ENCODE measurements around the gene MBLAC1.

Gene MBLAC1, protein sequence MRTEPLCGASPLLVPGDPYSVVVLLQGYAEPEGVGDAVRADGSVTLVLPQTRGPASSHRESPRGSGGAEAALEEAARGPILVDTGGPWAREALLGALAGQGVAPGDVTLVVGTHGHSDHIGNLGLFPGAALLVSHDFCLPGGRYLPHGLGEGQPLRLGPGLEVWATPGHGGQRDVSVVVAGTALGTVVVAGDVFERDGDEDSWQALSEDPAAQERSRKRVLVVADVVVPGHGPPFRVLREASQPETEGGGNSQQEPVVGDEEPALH

DNA sequence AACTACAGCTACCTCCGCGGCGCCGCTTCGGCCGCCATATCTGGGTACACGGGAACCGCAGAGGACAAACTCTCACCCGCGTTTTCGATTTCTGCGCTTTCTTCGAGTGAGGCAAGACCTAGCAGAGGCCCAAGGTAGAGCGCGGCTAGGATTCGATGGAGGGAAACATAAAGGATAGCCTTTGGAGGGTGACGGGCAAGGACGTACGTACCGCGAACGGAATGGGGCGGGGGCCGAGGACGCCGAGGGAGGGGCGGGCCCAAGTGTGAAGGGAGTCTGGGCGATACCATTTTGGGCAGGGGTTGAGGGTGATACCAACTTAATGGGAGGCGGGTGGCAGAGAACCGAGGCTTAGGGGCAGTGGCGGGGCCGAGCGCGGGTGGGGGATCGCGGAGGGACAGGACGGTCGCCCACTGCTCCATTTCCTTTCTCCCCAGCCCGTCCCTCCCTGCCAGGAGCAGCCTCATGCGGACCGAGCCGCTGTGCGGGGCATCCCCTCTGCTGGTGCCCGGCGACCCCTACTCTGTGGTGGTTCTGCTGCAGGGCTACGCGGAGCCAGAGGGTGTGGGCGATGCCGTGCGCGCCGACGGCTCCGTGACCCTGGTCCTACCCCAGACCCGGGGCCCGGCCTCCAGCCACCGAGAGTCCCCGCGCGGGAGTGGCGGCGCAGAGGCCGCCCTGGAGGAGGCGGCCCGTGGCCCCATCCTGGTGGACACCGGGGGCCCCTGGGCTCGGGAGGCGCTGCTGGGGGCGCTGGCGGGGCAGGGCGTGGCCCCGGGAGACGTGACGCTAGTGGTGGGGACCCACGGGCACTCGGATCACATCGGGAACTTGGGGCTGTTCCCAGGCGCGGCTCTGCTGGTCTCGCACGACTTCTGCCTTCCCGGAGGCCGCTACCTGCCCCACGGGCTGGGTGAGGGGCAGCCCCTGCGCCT lies at the start of gene MBLAC1:
Gene MBLAC1, plus strand, starts transcription at position 37 of the 935 bp plus-strand sequence. Its CDS starts 429 bp downstream, at position 466.
- DNase-seq, result peak; percentile 86 to 96

DNA sequence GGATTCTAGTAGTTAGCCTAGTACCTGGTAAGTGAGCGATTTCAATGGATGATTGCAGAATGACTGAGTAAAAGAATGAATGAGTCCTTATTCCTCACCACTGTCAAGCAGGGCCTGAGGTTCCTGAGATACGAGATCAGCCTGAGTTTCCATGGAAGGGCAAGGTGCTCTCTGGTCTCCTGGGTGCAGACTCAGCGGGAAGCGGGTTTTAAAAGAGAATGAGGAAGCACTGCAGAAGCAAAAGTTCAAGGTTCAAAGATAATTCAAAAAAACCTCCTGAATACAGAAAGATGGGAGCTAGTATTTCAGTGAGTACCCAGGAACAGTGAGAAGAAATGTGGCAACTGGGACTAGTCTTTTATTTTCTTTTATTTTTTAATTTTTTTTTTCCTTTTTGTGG lies 49.6 kb upstream of the MBLAC1 start:
- no peak for DNase-seq

DNA sequence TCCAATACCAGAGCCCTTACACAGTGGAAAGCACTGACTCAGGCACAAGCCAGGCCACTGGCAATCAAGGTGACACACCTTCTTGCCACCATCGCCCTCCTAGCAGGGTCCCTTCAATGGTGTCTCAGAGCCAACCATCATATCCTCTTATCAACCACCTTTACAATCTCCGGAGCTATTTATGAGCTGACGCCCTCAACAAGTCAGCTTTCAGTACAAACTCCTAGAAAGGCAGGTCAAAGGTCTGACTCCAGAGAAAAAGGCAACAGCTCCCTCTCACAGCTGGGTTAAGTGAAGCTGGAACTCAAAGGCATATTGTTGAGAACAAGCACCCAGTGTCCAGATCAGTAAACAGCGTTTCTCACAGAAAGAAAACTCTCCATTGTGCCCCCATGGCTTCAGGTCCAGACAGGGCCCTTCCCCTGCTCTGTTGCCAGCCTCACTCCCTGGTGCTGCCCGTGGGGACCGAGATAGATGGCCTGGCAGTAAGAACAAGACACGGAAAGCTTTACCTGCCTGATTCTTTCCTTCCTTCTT lies 47.7 kb upstream of the MBLAC1 start:
- peak; percentile 63 to 84 for DNase-seq

DNA sequence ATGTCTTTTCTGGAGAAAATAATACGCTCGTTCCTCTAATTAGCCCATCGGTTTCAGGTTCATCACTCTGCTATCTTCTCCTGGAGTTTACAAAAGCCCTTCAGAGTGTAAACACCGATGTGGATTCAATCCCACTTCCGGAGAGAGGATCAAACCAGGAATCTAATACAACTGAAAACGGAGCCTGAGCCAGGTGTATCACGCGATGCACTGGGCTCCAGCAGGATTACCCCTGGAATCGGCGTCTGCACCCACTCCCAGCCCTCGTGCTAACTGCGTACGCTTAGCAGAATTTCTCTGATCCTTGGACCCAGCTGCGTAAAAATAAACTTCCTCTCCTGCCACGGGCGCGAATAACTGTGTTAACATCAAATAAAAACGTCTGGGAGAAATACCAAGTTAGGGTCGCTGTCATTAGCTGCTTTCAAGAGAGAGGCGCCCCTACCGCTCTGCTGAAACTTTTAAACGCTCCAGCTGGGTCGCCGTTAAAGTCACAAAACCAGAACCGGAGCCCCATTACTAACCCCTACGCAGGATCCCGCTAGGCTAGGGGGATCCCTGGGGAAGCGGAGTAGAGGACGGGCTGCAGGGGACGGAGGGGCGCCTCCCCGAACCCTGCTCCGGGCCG lies 45.7 kb upstream of the MBLAC1 start:
- no peak for DNase-seq

DNA sequence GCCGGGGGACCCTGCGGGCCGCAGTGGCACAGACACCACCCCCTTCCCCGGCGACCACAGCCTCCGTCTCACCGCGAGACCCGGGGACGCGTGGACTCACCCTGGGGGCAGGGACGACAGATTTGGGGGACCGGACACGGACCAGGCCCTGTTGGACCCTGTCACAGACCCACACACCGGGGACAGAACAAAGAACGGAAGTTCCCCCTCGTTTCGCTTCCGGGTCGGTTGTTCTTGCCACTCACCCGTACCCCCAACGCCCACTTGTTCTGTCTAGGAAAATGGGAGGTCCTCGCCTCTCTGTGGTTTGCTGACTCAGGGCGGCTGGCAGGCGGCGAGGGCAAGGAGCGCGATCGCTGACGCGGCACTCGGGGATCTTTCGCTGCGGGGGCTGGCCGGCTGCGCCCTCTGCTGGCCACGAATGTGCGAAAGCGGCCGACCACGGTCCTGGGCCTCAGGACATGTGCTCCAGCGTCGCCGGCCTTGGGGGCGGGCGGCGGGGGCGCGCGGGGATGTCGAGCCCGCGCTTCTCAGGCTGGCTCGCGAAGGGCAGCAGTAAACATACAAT lies 45.1 kb upstream of the MBLAC1 start, which contains the start of gene ZNF3:
Gene ZNF3, minus strand, starts transcription at position 189 of the 568 bp plus-strand sequence. CDS start 4,366 bp downstream, outside the sequence.
- DNase-seq, result peak; percentile 99

DNA sequence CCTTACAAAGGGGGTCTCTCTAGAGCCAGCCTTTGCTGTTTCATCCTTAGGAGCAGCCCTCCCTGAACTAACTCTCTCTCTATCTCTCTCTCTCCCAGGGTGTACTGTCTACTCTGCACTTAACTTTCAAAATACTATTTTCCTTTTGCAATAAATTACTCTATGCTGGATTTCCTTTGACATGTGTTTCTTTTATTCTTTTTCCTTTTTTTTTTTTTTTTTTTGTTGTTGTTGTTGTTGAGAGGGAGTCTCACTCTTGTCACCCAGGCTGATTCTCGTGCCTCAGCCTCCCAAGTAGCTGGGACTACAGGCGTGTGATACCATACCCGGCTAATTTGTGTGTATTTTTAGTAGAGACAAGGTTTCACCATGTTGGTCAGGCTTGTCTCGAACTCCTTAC lies 43.8 kb upstream of the MBLAC1 start:
- no peak for DNase-seq

DNA sequence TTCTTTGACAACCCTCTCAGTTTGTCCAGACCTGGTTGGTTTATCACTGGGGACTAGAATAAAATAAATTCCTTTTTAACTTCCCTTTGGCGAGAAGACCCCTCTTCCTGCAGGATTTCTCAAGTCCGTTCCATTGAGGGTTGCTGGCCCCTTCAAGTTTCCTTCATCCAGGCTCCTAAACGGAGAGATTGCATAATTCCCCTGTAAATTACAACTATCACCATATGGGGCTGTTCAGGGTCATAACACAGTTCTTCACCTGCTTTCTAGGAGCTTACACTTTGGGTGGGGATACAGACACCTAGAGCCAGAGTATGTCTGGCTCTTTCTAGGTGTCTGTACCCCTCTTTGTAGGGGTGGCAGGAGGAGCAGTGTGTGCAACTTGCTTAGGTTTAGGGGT lies 41.3 kb upstream of the MBLAC1 start:
- no peak for DNase-seq

DNA sequence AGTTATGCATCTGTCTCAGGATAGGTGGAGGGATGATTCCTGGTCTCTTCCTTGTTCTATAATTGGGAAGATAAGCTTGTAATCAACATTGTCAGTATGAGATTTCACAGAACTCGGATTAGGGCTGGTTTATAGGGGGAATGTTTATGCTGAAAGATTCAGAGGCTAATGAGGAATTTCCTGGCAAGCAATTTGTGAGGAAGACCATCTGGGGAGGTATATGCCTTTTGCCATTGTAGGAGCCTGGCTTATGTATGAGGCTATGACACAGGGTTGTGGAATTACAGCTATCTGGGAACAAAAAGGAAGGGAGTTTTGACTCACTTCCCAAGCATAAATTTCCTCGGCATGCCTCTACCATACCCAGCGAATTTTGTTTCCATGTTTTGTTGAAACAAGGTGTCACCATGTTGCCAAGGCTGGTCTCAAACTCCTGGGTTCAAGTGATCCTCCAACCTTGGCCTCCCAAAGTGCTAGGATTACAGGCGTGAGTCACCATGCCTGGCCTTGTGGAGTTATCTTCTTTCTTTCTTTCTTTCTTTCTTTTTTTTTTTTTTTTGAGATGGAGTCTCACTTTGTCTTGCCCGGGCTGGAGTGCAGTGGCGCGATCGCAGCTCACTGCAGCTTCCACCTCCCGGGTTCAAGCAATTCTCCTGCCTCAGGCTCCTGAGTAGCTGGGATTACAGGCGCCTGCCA lies 39.6 kb upstream of the MBLAC1 start:
- no peak for DNase-seq

DNA sequence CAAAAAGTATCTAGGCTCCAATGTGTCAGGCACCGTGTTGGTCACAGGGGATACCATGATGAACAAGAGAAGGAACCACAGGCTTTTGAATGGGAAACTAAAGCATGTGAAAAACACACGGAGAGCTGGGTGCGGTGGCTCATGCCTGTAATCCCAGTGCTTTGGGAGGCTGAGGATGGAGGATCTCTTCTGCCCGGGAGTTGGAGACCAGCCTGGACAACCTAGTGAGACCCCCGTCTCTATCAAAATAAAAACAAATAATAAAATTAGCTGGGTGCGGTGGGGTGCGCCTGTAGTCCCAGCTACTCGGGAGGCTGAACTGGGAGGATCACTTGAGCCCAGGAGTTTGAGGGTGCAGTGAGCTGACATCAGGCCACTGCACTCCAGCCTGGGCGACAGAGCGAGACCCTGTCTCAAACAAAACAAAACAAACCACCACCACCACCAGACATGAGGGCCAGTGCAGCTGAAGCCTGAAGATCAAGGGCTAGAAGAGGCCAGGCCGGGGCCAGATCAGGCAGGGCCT lies 38.6 kb upstream of the MBLAC1 start:
- DNase-seq, result no peak

DNA sequence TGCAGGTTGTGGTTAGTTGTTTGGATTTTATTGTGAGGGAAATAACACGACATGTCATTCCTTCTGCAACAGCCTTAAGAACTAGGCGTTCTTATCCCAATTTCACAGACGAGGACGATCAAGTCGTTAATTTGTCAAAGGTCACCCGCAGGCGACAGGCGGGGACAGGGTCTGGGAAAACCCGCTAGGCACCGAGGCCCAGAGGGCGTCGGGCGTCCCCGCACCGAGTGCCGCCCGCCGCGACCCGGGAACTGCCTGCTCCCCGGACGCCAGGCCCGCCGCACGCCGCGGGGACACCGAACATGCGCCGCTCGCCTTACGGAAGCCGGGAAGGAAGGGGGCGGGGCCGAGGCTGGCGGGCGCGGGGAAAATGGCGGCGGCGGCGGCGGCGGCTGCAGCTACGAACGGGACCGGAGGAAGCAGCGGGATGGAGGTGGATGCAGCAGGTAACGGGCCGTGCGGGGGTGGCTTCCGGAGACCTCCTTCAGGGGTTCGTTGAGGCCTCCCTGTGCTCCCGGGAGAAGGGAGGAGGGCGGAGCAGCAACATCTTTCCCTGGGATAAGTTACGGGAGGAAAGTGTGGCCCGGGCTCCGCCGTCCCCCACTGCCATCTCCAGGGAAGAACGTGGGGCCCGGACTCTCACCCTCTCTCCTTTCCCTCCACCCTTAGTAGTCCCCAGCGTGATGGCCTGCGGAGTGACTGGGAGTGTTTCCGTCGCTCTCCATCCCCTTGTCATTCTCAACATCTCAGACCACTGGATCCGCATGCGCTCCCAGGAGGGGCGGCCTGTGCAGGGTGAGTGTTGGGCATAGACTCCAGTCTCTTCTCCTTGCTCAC lies 37.9 kb upstream of the MBLAC1 start, which contains the start of gene COPS6:
Gene COPS6, plus strand, starts transcription at position 349 of the 837 bp plus-strand sequence. Its CDS starts 22 bp downstream, at position 371.
- peak; percentile 49 to 79 for DNase-seq

DNA sequence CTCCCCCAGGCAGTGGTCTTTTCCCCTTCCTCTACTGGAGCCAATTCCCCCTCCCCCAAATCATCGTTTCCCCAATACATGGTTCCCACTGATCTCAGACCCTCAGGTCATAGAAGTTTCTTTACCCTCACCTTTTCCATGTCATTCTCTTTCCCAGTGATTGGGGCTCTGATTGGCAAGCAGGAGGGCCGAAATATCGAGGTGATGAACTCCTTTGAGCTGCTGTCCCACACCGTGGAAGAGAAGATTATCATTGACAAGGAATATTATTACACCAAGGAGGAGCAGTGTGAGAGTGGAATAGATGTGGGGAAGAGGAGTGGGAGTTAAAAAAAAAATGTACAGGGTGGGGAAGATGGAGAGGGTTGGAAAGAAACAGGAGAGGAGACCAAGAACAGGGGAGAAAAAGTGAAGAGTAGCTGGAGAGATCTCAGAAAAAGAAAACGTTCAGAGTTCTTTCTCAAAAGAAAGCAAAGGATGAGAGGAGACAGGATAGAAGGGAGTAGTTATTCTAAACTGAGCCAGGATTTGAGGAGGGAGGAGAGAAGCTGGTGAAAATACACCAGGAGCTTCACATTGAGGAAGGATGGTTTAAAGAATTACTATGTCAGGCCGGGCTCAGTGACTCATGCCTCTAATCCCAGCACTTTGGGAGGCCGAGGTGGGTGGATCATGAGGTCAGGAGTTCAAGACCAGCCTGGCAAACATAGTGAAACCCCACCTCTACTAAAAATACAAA lies 37.1 kb upstream of the MBLAC1 start:
- DNase-seq, result no peak

DNA sequence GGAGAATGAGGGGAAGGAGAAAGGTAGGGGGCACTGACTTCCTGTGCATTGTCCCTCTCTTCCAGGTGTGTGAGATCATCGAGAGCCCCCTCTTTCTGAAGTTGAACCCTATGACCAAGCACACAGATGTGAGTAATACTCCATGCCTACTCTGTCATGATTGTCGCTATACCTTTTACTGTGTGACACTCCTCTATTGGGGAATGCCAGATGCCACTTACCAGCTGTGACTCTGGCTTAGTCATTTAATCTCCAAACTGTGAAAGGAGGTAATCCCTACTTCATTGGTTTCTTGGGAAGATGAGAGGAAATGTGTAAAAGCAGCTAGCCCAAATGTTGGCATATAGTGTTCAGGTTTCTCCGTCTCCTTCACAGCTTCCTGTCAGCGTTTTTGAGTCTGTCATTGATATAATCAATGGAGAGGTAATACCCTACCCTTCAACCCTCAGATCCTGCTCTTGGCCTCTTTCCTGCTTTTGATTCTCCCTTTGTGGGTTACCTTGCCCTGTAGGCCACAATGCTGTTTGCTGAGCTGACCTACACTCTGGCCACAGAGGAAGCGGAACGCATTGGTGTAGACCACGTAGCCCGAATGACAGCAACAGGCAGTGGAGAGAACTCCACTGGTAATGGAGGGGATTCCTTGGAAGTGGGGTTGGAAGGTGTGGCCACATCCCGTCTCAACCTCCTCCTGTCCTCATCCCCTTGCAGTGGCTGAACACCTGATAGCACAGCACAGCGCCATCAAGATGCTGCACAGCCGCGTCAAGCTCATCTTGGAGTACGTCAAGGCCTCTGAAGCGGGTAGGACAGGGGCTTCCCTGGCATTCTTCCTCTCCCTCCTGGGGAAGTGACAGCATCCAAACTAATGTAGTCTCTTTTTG lies 36.0 kb upstream of the MBLAC1 start:
- no peak for DNase-seq

DNA sequence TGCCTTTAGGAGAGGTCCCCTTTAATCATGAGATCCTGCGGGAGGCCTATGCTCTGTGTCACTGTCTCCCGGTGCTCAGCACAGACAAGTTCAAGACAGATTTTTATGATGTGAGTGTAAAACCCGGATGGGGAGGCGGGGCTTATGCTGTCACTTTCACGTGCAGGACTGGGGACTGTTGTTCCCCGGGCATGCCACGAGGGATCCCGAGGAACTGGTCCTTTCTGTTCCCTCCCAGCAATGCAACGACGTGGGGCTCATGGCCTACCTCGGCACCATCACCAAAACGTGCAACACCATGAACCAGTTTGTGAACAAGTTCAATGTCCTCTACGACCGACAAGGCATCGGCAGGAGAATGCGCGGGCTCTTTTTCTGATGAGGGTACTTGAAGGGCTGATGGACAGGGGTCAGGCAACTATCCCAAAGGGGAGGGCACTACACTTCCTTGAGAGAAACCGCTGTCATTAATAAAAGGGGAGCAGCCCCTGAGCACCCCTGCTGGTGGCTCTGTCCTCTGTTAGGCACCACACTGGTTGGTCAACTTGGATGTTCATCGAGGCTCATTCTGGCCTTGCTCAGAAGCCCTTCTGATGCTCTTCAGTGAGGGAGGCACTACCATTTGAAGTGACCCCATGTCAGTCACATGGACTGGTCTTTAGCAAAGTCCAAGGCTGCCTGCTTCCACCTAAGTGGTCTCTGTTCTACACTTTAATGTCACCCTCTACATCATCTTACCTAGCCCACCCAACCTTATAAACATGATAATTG lies 35.2 kb upstream of the MBLAC1 start:
- no peak for DNase-seq

DNA sequence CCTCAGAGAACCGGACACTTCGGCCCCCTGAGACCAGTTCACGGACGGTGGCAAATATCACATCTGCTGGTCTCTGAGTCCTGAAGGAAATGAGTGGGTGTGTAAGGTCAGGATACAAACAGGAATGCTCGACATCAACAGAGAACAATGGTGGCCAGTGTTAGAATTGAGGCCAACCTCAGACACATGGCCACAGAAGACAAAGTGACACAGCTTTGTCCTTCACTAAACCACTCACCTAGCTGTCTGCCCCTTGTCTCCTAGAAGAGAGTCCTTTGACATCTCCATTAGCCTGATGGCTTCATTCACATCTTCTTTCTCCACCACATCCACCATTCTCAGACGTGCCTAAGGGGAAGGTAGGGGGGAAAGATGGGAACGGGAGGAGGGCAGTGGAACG lies 33.7 kb upstream of the MBLAC1 start:
- no peak for DNase-seq

DNA sequence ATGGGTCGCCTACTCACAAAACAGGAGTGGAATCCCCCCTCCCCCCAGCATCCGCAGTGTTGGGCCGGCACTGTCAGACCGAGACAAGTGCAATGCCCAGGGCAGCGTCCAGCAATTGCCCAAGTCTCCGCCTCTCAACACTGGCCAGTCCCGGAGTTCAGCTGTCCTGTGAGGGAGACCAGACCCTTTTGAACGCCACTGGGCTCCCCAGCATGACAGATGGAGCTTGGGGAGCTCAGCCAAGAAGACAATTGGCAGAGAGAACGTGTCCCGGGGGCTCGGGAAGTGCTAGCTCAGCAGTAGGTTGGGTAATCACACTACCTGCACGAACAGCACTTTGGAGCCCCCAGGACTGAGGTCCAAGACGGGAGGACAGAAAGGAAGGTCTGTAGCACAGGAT lies 33.3 kb upstream of the MBLAC1 start:
- DNase-seq, result no peak

DNA sequence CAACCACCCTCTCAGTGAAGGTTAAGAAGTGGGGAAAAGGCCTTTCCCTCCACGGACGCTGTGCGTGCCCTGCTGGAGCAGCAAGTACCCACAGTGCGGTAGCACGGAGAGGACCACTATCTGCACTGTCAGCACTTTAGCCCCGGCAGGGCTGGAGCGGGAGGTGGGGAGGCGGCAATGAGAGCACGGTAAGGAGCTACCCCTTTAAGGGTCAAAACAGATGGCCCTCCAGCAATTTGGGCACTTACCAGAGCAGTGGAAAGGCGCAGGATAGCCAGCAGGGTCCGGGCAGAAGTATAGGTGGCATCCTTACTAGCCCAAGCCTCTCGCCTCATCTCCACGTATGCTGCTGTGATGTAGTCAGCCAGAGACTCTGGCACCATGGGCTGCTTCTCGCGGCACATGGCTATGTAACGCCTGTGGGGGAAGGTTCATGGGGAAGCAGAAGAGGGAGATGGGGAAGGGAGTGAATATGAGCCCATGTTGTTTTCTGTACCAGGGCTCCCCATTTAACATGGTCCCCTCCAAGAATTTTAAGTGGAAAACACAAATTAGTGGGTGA lies 32.8 kb upstream of the MBLAC1 start:
- DNase-seq, result no peak

DNA sequence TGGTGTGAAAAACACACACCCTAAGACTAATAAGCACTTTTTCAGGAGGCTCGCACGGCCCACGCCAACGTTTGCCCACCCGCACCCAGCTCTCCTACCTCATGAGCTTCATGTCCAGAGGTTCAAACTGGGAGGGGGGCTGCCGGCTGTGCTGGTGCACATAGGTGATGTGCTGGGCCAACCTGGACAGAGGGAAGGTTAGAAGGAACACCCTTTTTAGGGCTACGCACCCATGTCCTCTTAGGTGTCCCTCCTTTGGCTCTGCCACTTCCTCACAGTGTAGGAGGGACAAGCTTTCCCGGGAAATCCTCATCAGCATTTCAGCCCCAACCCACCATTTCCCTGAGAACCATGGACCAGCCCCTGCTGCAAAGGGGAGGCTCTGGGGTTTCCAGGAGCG lies 31.5 kb upstream of the MBLAC1 start:
- no peak for DNase-seq

DNA sequence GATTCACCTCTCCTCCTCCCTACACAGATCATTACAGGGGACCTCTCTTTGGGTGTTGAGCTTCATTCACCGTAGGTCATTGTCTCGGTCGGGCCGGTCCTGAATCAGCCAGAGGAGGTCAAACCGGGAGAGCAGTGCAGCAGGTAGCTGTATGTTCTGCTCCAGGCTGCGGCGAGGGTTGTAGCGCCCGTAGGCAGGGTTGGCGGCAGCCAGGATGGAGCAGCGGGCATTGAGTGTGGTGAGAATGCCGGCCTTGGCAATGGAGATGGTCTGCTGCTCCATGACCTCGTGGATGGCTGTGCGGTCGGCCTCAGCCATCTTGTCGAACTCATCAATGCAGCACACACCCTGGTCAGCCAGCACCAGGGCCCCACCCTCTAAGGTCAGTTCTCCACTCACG lies 31.1 kb upstream of the MBLAC1 start:
- no peak for DNase-seq

Data from hippocampal formation (tissue), 2 donors.